LHCN-M2 (cell line): ENCODE data around the gene SLC35A2. TPM values are rescaled to one million over a fixed set of nuclear protein-coding genes. Genes with fewer than 3 reads are reported as not detected.
"Not testable (repeated sequence)": the region's sequence is repeated elsewhere in the genome, so short reads cannot be mapped to it uniquely, and the experiment has no call there.

ENCODE experiments used
- DNase-seq: peaks from one replicate; pipeline ENCODE4 v3.0.0-alpha.2; 2012; ENCODE audit warnings: low read depth
- total RNA-seq: library from RNA; depleted of rRNA; stranded (reverse); fragments of >200 nt; gene quantifications from 2 replicates; pipeline ENCODE4 v1.2.3, GENCODE V29; 2014; rRNA removed

The SLC35A2 gene
- total RNA-seq, 1 experiment from 2014 or later: 25.4 TPM

GRCh38 chrX:48854121-48854804, 57.2 kb downstream of the SLC35A2 start:
- not testable (repeated sequence) for DNase-seq

- DNase-seq: not testable (repeated sequence)
Measured at GRCh38 chrX:48853494-48853893, 58.0 kb downstream of the SLC35A2 start.

Other genes starting within 250 kb of the SLC35A2 start
- not detected in 2 replicates for gene WAS, start 227.8 kb downstream of the SLC35A2 start, total RNA-seq
- 13.0 and 14.8 TPM in 2 replicates for gene SUV39H1, start 214.9 kb downstream of the SLC35A2 start, total RNA-seq
- not detected in 2 replicates for gene GLOD5, start 149.9 kb downstream of the SLC35A2 start, total RNA-seq
- not detected in 2 replicates for gene GATA1, start 125.1 kb downstream of the SLC35A2 start, total RNA-seq
- gene HDAC6, start 109.6 kb downstream of the SLC35A2 start, total RNA-seq: 49.1 and 71.2 TPM in 2 replicates
- gene ERAS, start 85.1 kb downstream of the SLC35A2 start, total RNA-seq: not detected in 2 replicates
- gene PCSK1N, start 76.0 kb downstream of the SLC35A2 start, total RNA-seq: 1.8 and 3.2 TPM in 2 replicates
- gene TIMM17B, start 13.9 kb downstream of the SLC35A2 start, total RNA-seq: 36.6 and 41.2 TPM in 2 replicates
- gene PQBP1, start 13.7 kb downstream of the SLC35A2 start, total RNA-seq: 43.9 and 53.2 TPM in 2 replicates
- 8.8 and 10.7 TPM in 2 replicates for gene PIM2, start 7.4 kb upstream of the SLC35A2 start, total RNA-seq
- gene OTUD5, start 46.0 kb upstream of the SLC35A2 start, total RNA-seq: 27.8 and 40.2 TPM in 2 replicates
- gene KCND1, start 60.2 kb upstream of the SLC35A2 start, total RNA-seq: 0.32 and 0.69 TPM in 2 replicates
- 22.3 and 25.5 TPM in 2 replicates for gene GRIPAP1, start 90.6 kb upstream of the SLC35A2 start, total RNA-seq
- 58.9 and 61.5 TPM in 2 replicates for gene TFE3, start 131.7 kb upstream of the SLC35A2 start, total RNA-seq
- gene CCDC120, start 147.4 kb upstream of the SLC35A2 start, total RNA-seq: not detected in 2 replicates
- 17.5 and 18.5 TPM in 2 replicates for gene PRAF2, start 162.4 kb upstream of the SLC35A2 start, total RNA-seq
- gene WDR45, start 168.2 kb upstream of the SLC35A2 start, total RNA-seq: 44.9 and 52.1 TPM in 2 replicates
- gene GPKOW, start 212.1 kb upstream of the SLC35A2 start, total RNA-seq: 25.4 and 26.2 TPM in 2 replicates